NCI-H2107 treated with DMSO at 0.1 percent for 48 hours (cell line): ENCODE data around the gene PTK6.
"Not testable (repeated sequence)": the region's sequence is repeated elsewhere in the genome, so short reads cannot be mapped to it uniquely, and the experiment has no call there.

Source experiments
- DNase-seq: peaks from one replicate; lab custom pipeline; 2025; ENCODE audit not compliant: unreplicated experiment; lab: John Stamatoyannopoulos, UW

Gene PTK6

GRCh38 chr20:63559485-63560332, 22.5 kb upstream of the PTK6 start:
- DNase-seq: not testable (repeated sequence)

DNA sequence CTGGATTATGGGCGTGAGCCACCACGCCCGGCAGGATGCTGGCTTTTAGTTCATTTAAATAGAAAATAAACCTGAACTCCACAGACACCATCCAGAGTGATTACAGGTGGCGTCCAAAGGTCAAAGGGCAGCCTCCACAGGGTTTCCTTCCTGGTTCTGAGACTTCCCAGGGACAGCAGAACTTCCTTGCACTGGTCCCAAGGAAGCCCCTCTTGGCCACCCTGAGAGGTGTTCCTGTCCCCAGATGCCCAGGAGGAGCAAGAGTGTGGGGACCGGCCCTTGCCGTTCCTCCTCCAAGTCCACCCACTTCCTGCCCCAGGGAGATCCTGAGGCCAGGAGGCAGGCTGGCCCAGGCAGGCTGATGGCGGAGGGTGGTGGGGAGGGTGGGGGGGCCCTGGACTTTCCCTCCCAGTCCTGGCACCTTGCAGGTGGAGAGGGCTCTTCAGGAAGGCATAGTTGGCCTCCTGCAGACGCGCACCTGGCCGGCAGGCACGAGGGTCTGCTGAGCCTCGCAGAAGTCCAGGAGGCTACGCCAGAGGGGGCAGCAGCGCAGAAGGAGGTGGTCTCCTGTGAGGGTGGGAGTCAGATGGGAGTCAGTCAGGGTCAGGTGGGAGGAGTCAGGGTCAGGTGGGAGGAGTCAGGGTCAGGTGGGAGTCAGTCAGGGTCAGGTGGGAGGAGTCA, 21.8 kb upstream of the PTK6 start:
- no peak for DNase-seq

DNA sequence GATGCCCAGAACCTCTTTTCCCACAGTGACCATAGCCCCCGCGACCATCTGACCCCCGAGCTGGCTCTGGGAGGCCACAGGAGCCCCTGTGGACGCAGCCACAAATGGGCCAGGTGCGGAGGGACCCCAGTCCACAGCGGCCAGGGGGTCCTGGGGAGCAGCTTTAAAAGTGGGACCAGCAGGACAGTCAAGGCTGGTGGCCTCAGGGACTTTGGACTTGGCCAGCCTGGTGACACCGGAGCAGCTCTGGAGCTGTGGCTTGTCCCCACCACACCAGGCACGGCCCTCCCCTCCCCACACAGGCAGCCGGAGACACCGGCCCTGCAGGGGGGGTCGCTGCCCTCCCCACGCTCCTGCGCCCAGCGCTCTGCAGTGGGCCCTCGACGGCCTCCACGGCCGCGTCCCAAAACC, 20.3 kb upstream of the PTK6 start:
- DNase-seq: no peak

DNA sequence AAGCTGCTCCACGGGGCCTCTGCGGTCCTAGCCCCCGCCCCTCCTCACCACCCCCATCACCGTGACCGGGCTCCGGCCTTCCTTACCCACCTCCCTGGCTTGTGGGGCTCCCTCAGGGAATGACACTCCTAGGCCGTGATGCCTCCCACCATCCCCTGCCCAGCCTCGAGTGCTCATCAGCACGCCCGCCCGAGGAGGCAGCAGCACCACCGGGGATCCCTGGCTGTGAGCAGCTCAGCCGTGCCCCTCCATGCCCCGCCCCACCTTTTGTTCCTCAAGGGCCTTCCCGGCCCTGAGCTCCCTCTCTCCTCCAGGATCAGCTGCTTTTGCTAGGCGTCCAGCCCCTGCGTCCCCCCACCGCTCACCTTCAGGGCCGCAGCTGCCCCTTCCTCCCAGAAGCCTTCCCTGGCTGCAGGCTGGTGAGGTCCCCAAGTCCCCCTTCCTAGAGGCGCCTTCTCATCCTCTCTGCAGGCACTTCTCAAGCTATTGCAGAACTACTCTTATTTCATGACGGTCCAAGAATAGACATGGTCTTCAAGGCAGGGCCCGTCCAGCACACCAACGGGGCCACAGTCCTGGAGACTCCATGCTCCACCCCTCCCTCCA, 19.8 kb upstream of the PTK6 start:
- no peak for DNase-seq

DNA sequence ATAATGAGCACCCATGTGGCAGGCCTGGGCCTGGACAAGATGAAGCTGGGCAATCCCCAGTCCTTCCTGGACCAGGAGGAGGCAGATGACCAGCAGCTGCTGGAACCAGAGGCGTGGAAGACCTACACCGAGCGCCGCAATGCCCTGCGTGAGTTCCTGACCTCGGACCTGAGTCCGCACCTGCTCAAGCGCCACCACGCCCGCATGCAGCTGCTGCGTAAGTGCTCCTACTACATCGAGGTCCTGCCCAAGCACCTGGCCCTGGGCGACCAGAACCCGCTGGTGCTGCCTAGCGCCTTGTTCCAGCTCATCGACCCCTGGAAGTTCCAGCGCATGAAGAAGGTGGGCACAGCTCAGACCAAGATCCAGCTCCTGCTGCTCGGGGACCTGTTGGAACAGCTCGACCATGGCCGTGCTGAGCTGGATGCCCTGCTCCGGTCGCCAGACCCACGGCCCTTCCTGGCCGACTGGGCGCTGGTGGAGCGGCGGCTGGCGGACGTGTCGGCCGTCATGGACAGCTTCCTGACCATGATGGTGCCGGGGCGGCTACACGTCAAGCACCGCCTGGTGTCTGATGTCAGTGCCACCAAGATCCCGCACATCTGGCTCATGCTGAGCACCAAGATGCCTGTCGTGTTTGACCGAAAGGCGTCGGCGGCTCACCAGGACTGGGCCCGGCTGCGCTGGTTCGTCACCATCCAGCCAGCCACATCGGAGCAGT, 18.6 kb upstream of the PTK6 start:
- DNase-seq: no peak

DNA sequence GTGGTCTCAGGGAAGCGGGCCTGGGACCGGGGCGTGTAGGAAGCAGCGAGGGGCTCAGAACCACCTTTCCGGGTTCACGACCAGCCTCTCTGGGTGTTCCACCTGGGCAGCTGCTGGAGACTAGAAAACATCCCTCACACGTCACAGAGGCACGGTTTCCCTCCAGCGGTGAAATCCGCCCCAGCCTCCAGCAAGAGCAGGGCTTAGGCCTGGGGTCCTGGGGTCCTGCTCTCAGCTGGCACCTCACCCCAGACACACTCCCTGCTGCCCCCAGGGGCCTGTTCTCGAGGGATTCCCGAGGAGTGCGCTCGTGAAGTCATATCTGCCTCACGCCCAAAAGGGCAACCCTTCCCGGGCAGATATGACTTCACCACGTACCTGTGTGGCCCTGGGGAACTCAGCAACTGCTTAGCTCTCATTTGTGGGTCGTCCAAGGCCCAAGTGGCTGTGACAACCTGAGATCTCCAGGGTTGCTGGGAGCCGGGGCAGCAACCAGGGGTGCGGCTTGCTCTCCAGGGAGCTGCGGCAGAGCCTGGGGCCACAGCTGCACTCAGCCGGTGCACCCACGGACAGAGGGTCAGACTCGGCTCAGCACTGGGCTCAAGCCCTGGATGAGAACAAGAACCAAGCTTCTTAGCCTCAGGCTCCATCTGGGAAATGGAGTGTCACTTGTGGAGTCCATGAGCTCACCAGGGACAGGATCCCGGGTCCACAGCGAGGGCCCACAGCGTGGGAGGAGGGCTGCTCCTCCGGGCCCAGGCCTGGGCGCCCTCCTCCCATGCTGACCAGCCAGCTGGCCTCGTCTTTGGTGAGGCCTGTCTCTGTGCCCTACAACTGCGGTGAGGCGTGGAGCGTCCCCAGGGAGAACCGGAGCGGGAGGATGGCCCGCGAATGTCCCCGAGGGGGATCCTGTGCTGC, 17.4 kb upstream of the PTK6 start:
- DNase-seq: no peak

DNA sequence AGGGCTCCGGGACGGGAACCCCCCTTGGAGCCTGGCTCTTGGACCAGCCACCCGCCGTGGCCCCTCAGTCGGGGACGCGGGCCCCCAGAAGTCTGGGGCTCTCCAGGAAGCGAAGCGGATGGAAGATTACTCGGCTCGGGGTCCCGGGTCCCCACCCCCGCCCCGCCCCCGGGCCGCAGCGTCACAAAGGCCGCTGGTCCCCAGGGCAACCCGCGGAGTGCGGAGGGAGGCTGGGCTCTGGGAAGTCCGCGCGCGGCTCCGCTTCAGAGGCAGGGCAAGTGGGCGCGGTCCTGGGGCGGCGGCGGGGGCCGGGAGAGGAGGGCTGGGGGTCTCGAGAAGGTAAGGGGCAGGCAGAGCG, 16.7 kb upstream of the PTK6 start, which contains the start of gene FNDC11:
Gene FNDC11 (plus strand): TSS at position 227 of the 358 bp plus-strand sequence. CDS start 1,505 bp downstream, outside the sequence.
- no peak for DNase-seq

GRCh38 chr20:63553251-63553932, 16.2 kb upstream of the PTK6 start:
- DNase-seq: no peak

- no peak for DNase-seq
Measured at GRCh38 chr20:63552481-63553249, 15.5 kb upstream of the PTK6 start.

GRCh38 chr20:63551068-63551467, 13.9 kb upstream of the PTK6 start:
- DNase-seq: no peak

- DNase-seq: no peak
Measured at GRCh38 chr20:63549679-63550282, 12.6 kb upstream of the PTK6 start.

- DNase-seq: no peak
Measured at GRCh38 chr20:63549019-63549418, 11.8 kb upstream of the PTK6 start.

- no peak for DNase-seq
Measured at GRCh38 chr20:63548542-63548941, 11.4 kb upstream of the PTK6 start.

- DNase-seq: no peak
Measured at GRCh38 chr20:63547725-63548480, 10.7 kb upstream of the PTK6 start, which contains the start of gene SRMS. Gene SRMS (minus strand): TSS chr20:63547749. CDS start chr20:63547463, 286 bp downstream.

- no peak for DNase-seq
Measured at GRCh38 chr20:63546956-63547724, 10.0 kb upstream of the PTK6 start.

GRCh38 chr20:63546256-63546955, 9.2 kb upstream of the PTK6 start:
- no peak for DNase-seq
